ENCODE data around the gene KRTAP13-1. TPM values are rescaled to one million over a fixed set of nuclear protein-coding genes. Genes with fewer than 3 reads are reported as not detected.

Gene KRTAP13-1, protein sequence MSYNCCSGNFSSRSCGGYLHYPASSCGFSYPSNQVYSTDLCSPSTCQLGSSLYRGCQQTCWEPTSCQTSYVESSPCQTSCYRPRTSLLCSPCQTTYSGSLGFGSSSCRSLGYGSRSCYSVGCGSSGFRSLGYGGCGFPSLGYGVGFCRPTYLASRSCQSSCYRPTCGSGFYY
- 1 to 10 TPM in 1 of 4 donors, under 1 TPM in 1, not detected in 2; 0.89 to 3.3 TPM for total RNA-seq

DNA sequence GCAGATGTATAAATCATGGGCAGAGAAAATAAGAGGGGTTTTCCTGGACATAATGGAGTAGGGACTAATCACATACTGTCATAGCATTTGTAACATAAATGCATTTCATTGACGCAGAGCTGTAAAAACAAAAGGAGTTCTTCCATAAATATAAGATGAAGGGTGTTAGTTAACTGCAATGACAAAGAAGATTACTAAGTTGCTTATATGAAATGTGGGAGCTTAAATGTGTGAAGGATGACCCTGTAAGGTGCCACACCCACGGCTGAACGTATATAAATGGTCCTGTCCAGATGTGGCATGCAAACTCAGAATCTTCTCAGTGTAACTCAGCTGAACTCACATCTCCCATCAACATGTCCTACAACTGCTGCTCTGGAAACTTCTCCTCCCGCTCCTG lies at the start of gene KRTAP13-1:
Gene KRTAP13-1 (plus strand): TSS at position 301 of the 400 bp plus-strand sequence. CDS start 56 bp downstream, at position 357.
- 57 to 62% methylated on average over 4 of the region's 4 CpGs for WGBS, 2 donors
- intact Hi-C loops (cut with DNase I; ENCODE audit: low total_unique reads): no loop called here
- DNase-seq (ENCODE audit: low spot score in 2 of 2): no peak
- TF ChIP-seq POLR2A (IDR thresholded peaks at IDR 0.05): no peak
- TF ChIP-seq, protein P1, sequence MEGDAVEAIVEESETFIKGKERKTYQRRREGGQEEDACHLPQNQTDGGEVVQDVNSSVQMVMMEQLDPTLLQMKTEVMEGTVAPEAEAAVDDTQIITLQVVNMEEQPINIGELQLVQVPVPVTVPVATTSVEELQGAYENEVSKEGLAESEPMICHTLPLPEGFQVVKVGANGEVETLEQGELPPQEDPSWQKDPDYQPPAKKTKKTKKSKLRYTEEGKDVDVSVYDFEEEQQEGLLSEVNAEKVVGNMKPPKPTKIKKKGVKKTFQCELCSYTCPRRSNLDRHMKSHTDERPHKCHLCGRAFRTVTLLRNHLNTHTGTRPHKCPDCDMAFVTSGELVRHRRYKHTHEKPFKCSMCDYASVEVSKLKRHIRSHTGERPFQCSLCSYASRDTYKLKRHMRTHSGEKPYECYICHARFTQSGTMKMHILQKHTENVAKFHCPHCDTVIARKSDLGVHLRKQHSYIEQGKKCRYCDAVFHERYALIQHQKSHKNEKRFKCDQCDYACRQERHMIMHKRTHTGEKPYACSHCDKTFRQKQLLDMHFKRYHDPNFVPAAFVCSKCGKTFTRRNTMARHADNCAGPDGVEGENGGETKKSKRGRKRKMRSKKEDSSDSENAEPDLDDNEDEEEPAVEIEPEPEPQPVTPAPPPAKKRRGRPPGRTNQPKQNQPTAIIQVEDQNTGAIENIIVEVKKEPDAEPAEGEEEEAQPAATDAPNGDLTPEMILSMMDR (IDR thresholded peaks at IDR 0.05): no peak
- H3K4me3 ChIP-seq (ENCODE audit: low read depth, poor library complexity, severe bottlenecking): no peak within 1 kb of the TSS

GRCh38 chr21:30348506-30348905 lies 47.3 kb upstream of the KRTAP13-1 start, which contains the start of gene KRTAP23-1:
KRTAP23-1 (minus strand) TSS chr21:30348606; CDS start chr21:30348606, 0 bp downstream.
- no peak within 1 kb of the TSS for H3K4me3 ChIP-seq (ENCODE audit: low read depth, poor library complexity, severe bottlenecking)
- no peak for DNase-seq (ENCODE audit: low spot score in 2 of 2)
- 84 to 89% methylated on average over 4 of the region's 4 CpGs for WGBS, 2 donors
- TF ChIP-seq, protein P1 (IDR thresholded peaks at IDR 0.05): no peak
- TF ChIP-seq POLR2A (IDR thresholded peaks at IDR 0.05): no peak
- intact Hi-C loops (cut with DNase I; ENCODE audit: low total_unique reads): loop anchor here (10.0 kb wide), 1 partner anchor 736 kb away; no protein-coding TSS in a partner anchor

GRCh38 chr21:30349572-30349971 lies 46.3 kb upstream of the KRTAP13-1 start:
- no peak overlapping the region for H3K4me3 ChIP-seq (ENCODE audit: low read depth, poor library complexity, severe bottlenecking)
- WGBS, 2 donors: 20 to 28% methylated on average over 3 of the region's 3 CpGs
- no peak for DNase-seq (ENCODE audit: low spot score in 2 of 2)
- TF ChIP-seq, protein P1 (IDR thresholded peaks at IDR 0.05): no peak
- intact Hi-C loops (cut with DNase I; ENCODE audit: low total_unique reads): loop anchor here (10.0 kb wide), 1 partner anchor 735 kb away; no protein-coding TSS in a partner anchor

- WGBS, 2 donors: 93 to 97% methylated on average over 1 of the region's 1 CpG
- DNase-seq (ENCODE audit: low spot score in 2 of 2): no peak
Observed at GRCh38 chr21:30351534-30351933, 44.3 kb upstream of the KRTAP13-1 start.

GRCh38 chr21:30354308-30355005 lies 41.4 kb upstream of the KRTAP13-1 start:
- H3K4me3 ChIP-seq (ENCODE audit: low read depth, poor library complexity, severe bottlenecking): no peak overlapping the region
- no peak for DNase-seq (ENCODE audit: low spot score in 2 of 2)
- intact Hi-C loops (cut with DNase I; ENCODE audit: low total_unique reads): loop anchor here (2.0 kb wide), 1 partner anchor 70 kb away; no protein-coding TSS in a partner anchor
- TF ChIP-seq POLR2A (IDR thresholded peaks at IDR 0.05): no peak
- TF ChIP-seq, protein P1 (IDR thresholded peaks at IDR 0.05): no peak
- WGBS, 2 donors: 66 to 74% methylated on average over 1 of the region's 1 CpG

More at GRCh38 chr21:30351534-30351933, 44.3 kb upstream of the KRTAP13-1 start:
- no peak overlapping the region for H3K4me3 ChIP-seq (ENCODE audit: low read depth, poor library complexity, severe bottlenecking)
- TF ChIP-seq POLR2A (IDR thresholded peaks at IDR 0.05): no peak
- TF ChIP-seq, protein P1 (IDR thresholded peaks at IDR 0.05): no peak
- intact Hi-C loops (cut with DNase I; ENCODE audit: low total_unique reads): no loop called here
